Stimulated activated CD8-positive, alpha-beta memory T cell treated with anti-CD3 and anti-CD28 coated beads, Interleukin-12 subunit alpha, Interleukin-12 subunit beta, amount 100 ng/mL, for 4 hours (primary cell): ENCODE measurements around the gene EBI3.
"Not testable (repeated sequence)": the region's sequence is repeated elsewhere in the genome, so short reads cannot be mapped to it uniquely, and the experiment has no call there.

Experiments
- DNase-seq: peaks from one replicate; pipeline ENCODE4 v3.0.0-alpha.2; 2020; ENCODE audit warnings: low read depth

EBI3 gene

GRCh38 chr19:4200940-4201542, 28.3 kb upstream of the EBI3 start:
- DNase-seq, result no peak

DNA sequence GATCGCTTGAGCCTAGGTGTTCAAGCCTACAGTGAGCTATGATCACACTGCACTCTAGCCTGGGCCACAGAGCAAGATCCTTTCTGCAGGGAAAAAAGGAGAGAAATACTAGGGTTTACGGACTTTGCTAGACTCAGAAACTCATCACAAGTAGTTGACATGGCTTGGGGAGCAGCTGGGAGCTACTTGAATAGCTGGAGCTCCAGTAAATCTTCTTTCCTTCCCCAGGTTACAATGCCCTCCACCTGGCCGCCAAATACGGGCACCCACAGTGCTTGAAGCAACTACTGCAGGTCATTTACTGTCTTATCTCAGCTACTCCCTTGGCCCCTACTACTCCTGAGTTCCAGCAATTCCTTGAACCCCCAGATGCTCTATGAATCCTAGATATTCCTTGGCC, 27.5 kb upstream of the EBI3 start:
- DNase-seq, result no peak

- DNase-seq, result no peak
Measured at GRCh38 chr19:4206818-4207484, 22.4 kb upstream of the EBI3 start.

DNA sequence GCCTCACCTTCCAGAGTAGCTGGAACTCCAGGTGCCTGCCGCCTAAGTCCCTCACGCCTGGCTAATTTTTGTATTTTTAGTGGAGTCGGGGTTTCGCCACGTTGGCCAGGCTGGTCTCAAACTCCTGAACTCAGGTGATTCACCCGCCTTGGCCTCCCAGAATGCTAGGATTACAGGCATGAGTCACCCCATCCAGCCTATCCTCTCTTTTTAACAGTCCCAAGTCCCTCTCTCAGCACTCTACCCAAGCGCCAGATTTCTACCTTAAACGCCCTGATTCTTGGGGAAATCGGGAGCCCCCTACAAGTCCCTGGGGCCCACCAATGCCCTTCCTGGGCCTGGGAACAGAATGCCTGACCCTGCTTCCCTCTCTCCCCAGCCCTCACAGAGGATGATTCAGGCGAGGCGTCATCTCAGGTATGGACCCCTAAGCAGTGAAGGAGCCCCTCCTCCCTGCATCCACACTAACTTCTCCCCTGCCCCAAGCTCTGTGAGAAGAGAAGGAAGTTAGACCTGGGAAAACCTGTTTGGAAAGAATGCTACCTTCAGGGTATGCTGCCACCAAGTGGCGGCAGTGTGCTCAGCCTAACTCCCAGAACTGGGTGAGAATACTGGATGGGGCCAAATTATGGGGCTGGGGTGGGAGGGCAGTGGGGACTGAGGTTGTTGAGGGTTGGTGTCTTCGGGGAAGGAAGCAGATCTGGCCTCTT, 20.8 kb upstream of the EBI3 start:
- no peak for DNase-seq

DNA sequence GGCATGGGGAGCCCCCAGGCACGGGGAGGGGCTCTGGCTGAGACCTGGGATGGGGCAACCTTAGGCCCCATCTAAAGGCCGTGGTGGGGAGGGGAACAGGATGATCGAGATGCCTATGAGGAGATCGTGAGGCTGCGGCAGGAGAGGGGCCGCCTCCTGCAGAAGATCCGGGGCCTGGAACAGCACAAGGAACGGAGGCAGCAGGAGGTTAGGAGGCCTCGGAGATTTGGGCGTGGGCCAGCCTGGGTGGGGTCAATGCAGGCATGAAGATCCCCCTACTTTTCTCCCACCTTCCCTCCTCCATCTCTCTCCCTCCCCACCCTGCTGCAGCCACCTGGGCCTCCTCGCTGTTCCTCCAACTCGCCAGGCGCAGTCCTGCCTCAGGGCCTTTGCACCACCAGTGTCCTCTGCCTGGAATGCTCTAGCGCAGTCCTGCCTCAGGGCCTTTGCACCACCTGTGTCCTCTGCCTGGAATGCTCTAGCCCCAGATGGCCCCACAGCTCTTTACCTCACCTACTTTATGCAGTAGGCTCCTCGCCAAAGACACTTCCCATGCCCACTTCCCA, 19.1 kb upstream of the EBI3 start:
- DNase-seq, result no peak

DNA sequence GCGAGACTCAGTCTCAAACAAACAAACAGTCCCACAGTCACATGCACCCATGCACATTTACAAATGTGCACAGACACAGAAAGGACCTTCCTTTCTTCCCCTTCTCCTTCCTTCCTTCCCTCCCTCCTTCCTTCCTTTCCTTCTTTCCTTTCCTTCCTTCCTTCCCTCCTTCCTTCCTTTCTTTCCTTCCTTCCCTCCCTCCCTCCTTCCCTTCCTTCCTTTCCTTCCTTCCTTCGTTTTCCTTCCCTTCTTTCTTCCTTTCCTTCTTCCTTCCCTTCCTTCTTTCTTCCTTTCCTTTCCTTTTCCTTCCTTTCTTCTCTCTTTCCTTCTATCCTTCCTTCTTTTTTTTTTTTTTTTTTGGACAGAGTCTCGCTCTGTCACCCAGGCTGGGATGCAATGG, 16.2 kb upstream of the EBI3 start:
- DNase-seq, result no peak

GRCh38 chr19:4215807-4216206, 13.5 kb upstream of the EBI3 start:
- DNase-seq, result no peak

- DNase-seq, result no peak
Measured at GRCh38 chr19:4216846-4217245, 12.5 kb upstream of the EBI3 start.

DNA sequence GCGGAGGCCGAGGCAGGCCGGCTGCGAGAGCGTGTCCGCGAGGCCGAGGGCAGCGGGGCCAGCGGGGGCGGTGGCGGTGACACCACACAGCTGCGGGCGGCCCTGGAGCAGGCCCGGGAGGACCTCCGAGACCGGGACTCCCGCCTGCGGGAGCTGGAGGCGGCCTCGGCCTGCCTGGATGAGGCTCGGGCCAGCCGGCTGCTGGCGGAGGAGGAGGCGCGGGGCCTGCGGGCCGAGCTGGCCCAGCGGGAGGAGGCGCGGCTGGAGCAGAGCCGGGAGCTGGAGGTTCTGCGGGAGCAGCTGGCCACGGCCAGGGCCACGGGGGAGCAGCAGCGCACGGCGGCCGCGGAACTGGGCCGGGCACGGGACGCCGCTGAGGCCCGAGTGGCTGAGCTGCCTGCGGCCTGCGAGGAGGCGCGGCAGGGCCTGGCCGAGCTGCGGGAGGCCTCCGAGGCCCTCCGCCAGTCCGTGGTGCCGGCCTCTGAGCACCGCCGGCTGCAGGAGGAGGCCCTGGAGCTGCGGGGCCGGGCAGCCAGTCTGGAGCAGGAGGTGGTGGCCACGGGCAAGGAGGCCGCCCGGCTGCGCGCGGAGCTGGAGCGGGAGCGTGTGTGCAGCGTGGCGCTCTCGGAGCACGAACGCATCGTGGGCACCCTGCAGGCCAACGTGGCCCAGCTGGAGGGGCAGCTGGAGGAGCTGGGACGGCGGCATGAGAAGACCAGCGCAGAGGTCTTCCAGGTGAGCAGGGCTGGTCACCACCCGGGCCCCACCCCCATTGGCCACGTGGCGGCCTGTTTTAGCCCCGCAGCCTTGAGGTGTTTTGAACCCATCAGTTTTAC, 11.7 kb upstream of the EBI3 start:
- DNase-seq, result no peak

DNA sequence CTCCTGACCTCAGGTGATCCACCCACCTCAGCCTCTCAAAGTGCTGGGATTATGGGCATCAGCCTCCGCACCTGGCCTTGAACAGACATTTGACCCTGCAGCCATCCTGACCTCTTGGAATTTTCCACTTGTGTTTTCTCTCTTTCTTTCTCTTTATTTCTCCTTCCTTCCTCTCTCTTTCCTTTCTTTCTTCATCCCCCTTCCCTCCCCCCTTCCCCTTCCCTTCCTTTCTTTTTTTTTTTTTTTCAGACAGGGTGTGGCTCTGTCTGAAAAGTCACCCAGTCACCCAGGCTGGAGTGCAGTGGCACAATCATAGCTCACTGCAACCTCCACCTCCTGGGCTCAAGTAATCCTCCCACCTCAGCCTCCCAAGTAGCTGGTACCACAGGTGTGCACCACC, 10.8 kb upstream of the EBI3 start:
- not testable (repeated sequence) for DNase-seq

DNA sequence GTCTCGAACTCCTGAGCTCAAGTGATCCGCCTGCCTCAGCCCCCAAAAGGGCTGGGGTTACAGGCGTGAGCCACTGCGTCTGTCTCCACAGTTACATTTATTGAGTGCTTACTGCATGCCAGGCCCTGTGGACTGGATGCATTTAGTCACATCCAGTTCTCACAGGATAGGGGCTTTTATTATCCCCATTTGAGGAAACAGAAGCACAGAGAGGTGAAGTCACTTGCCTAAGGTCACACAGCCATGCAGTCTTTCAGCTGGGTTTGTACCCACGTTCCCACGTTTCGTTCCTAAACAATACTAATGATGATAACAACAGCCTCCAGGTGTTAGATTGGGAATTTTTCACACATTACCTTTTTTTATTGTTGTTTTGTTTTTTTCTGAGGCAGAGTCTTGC, 9.1 kb upstream of the EBI3 start:
- no peak for DNase-seq

GRCh38 chr19:4224470-4224869, 4.9 kb upstream of the EBI3 start:
- DNase-seq, result no peak

DNA sequence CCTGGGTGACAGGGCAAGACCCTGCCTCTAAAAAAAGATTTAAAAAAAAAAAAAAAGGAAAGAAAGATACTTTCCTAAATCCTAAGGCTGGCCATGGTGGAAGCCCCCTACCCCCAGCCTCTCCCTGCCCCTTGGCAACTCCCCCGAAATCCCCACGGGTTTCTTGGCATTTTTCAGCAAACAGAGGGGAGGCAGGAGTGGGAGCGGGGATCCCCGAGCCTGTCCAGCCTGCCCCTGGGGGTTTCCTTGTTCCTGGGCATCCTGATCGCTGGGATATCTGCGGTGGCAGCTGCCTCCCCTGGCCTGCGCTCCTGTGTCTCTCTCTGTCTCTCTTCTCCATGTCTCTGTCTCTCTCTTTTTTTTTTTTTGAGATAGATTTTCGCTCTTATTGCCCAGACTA, 3.4 kb upstream of the EBI3 start:
- no peak for DNase-seq

DNA sequence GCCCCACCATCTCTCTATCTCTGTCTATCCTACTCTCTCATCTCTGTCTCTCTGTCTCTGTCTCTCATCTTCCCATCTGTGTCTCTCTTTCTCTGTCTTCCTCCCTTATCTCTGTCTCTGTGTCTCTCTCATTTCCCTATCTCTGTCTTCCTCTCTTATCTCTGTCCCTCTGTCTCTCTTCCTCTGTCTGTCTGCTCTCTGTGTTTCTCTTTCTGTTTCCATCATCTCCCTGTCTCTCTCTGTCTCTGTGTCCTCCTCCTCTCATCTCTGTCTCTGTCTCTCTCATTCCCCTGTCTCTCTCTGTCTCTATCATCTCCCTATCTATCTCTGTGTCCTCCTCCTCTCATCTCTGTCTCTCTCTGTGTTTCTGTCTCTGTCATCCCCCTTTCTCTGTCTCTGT, 1.6 kb upstream of the EBI3 start:
- no peak for DNase-seq

GRCh38 chr19:4228765-4229178, 551 bp upstream of the EBI3 start:
- no peak for DNase-seq

DNA sequence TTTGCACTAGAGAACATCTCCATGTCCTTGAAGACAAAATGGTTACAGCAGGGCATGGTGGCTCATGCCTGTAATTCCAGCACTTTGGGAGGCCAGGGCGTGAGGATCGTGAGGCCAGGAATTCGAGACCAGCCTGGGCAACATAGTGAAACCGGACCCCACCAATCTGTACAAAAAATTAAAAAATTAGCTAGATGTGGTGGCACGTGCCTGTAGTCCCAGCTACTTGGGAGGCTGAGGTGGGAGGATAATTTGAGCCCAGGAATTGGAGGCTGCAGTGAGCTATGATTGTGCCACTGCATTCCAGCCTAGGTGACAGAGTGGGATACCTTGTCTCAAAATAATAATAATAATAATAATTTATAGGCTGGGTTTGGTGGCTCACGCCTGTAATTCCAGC, 914 bp downstream of the EBI3 start:
- not testable (repeated sequence) for DNase-seq

- DNase-seq, result not testable (repeated sequence)
Measured at GRCh38 chr19:4231521-4231920, 2.2 kb downstream of the EBI3 start.

- not testable (repeated sequence) for DNase-seq
Measured at GRCh38 chr19:4232139-4232538, 2.8 kb downstream of the EBI3 start.

GRCh38 chr19:4232614-4233281, 3.4 kb downstream of the EBI3 start:
- DNase-seq, result no peak

DNA sequence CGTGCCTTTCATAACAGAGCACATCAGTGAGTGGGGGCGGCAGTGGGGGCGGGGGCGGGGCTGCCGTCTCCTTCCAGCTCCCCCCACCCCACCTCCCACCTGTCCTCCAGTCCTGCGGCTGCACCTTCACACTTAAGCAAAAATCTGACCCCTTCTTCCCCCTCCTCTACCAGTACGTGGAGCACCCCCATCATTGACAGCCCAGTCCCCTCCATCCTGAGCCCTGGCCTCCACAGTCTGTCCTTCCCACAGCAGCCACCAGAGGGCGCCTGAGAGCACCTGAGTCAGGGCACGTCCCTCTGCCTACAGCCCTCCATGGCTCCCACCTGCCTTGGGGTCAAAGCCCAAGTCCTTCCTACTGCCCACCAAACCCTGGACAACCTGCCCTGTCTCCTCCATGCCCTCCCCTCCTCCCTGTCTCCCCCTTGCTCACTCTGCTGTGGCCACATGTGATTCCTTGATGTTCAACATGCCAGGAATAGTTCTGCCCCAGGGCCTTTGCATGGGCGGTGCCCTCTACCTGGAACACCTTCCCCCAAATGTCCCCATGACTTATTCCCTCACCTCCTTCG, 4.0 kb downstream of the EBI3 start:
- DNase-seq, result peak; percentile 23

DNA sequence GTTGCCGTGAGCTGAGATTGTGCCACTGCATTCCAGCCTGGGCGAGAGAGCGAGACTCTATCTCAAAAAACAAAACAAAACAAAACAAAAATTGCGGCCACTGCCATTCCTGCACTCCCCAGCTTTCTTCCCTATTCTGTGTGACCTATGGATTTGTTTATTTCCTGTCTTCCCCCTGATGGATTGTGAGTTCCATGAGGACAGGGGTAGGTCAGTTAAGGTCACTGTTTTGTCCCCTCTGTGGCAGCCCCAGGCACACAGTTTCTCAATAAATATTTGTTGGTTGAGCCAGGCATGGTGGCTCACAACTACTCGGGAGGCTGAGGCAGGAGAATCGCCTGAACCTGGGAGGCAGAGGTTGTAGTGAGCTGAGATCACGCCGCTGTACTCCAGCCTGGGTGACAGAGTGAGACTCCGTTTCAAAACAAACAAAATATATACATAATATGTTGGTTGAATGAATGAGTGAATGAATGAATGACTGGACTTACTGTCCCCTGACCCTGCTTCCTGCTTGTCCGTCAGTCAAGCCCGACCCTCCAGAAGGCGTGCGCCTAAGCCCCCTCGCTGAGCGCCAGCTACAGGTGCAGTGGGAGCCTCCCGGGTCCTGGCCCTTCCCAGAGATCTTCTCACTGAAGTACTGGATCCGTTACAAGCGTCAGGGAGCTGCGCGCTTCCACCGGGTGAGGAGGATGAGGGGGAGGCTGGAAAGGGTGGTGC, 5.0 kb downstream of the EBI3 start:
- DNase-seq, result no peak
